NB4 (cell line): ENCODE measurements around the gene PDCD11.

Experiments used
- DNase-seq: peaks from one replicate; pipeline ENCODE4 v3.0.0; 2010; ENCODE audit warnings: low read depth
- H3K4me3 ChIP-seq: one replicate; pipeline ENCODE4 v1.5.1; 2011; ENCODE audit warnings: mild to moderate bottlenecking, low read depth, low read length, moderate library complexity
- MYC ChIP-seq: IDR thresholded peaks from 2 replicates; pipeline ENCODE4 v1.6.1; 2011; ENCODE audit warnings: low read depth, low read length
- POLR2A ChIP-seq: IDR thresholded peaks from 2 replicates; pipeline ENCODE4 v1.6.1; 2011; ENCODE audit warnings: mild to moderate bottlenecking; ENCODE audit not compliant: insufficient read length; ENCODE audit errors: extremely low read depth
- TF ChIP-seq, protein P1 (sequence below): IDR thresholded peaks from one replicate; pipeline ENCODE4 v1.5.1; 2012; ENCODE audit warnings: low read depth, low read length
- TF ChIP-seq, protein P2 (sequence below): IDR thresholded peaks from 2 replicates; pipeline ENCODE4 v1.6.1; 2011; ENCODE audit warnings: low read depth, low read length

PDCD11 gene

DNA sequence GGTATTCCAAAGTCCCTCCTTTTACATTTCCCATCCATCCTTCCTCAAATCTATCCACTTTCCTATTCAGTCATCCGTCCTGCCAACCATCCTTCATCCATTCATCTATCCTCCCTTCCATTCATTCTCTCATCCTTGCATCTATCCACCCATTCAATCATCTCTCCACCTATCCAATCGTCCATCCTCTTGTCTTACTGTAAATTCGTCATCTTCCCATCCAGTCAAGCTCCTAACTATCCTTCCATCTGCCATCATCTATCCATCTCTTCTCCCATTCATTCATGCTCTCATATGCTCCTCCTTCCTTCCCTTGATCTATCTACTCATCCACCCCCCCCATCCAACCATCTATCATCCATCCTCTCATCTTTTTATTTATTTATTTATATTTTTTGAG, 77.7 kb downstream of the PDCD11 start:
- TF ChIP-seq MYC, result no peak
- no peak for TF ChIP-seq POLR2A
- TF ChIP-seq, protein P1, sequence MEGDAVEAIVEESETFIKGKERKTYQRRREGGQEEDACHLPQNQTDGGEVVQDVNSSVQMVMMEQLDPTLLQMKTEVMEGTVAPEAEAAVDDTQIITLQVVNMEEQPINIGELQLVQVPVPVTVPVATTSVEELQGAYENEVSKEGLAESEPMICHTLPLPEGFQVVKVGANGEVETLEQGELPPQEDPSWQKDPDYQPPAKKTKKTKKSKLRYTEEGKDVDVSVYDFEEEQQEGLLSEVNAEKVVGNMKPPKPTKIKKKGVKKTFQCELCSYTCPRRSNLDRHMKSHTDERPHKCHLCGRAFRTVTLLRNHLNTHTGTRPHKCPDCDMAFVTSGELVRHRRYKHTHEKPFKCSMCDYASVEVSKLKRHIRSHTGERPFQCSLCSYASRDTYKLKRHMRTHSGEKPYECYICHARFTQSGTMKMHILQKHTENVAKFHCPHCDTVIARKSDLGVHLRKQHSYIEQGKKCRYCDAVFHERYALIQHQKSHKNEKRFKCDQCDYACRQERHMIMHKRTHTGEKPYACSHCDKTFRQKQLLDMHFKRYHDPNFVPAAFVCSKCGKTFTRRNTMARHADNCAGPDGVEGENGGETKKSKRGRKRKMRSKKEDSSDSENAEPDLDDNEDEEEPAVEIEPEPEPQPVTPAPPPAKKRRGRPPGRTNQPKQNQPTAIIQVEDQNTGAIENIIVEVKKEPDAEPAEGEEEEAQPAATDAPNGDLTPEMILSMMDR, result no peak
- TF ChIP-seq, protein P2, sequence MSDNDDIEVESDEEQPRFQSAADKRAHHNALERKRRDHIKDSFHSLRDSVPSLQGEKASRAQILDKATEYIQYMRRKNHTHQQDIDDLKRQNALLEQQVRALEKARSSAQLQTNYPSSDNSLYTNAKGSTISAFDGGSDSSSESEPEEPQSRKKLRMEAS, result no peak
- H3K4me3 ChIP-seq, result no peak overlapping the region
- no peak for DNase-seq

DNA sequence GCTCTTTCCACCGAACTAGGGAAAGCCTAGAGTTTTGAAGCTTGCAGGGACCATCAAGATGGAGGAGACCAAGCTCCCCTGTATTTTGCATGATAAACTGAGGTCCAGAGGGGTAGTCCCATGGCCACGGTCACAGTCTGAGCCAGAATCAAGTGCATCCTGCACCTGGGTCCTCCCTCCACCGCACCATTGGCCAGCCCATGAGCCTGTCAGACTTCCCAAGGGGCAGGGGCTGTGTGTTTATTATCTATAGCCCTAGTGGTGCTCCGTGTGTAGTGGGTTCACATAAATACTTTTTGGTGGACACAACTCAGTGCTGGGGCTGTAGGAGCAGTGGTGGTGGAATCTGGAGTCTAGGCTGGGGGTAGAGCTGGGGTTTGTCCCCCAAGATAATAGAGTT, 79.0 kb downstream of the PDCD11 start:
- H3K4me3 ChIP-seq, result no peak overlapping the region
- DNase-seq, result no peak
- no peak for TF ChIP-seq MYC
- TF ChIP-seq, protein P2, result no peak
- TF ChIP-seq POLR2A, result no peak
- TF ChIP-seq, protein P1, result no peak

GRCh38 chr10:103476046-103476768, 79.8 kb downstream of the PDCD11 start:
- TF ChIP-seq, protein P2, result peak; percentile 75
- TF ChIP-seq MYC (no peak), POLR2A (no peak)
- TF ChIP-seq, protein P1, result peak; percentile 46
- H3K4me3 ChIP-seq, result no peak overlapping the region
- peak; percentile 60 for DNase-seq

DNA sequence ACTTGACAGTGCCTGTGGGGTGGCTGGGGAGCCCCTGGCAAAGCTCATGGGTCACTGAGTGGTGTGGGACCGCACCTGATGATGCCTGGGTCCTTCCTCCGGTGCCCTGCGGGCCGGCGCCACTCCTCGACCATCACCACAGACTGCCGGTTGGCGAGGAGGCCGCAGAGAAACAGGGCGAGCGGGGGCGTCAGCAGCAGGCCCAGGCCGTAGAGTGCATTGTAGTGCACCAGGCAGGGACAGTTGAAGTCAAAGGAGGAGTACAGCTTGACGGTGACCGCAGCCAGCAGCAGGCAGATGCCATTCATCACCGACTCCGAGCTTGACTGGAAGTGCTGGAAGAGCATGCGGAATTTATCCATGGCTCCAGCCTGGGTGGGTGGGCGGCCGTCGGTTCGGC, 82.2 kb downstream of the PDCD11 start:
- TF ChIP-seq MYC (no peak), POLR2A (no peak)
- TF ChIP-seq, protein P1, result no peak
- TF ChIP-seq, protein P2, result no peak
- no peak overlapping the region for H3K4me3 ChIP-seq
- DNase-seq, result no peak

- no peak within 1 kb of the TSS for H3K4me3 ChIP-seq
- TF ChIP-seq MYC (no peak), POLR2A (no peak)
- TF ChIP-seq, protein P1, result no peak
- TF ChIP-seq, protein P2, result no peak
- peak; percentile 65 for DNase-seq
Measured at GRCh38 chr10:103479135-103479534, 82.7 kb downstream of the PDCD11 start, which contains the start of gene CALHM3. Gene CALHM3 (minus strand): TSS chr10:103479240. CDS start chr10:103479032, 208 bp downstream.
